HG03457 (cell line): Measurements from ENCODE around the gene KIF22.

Experiments
- ATAC-seq: cut with Tn5 transposase; IDR thresholded peaks from one replicate; pipeline ENCODE4 v1.9.1; 2021; ENCODE audit warnings: moderate number of reproducible peaks; ENCODE audit not compliant: unreplicated experiment

Gene KIF22

DNA sequence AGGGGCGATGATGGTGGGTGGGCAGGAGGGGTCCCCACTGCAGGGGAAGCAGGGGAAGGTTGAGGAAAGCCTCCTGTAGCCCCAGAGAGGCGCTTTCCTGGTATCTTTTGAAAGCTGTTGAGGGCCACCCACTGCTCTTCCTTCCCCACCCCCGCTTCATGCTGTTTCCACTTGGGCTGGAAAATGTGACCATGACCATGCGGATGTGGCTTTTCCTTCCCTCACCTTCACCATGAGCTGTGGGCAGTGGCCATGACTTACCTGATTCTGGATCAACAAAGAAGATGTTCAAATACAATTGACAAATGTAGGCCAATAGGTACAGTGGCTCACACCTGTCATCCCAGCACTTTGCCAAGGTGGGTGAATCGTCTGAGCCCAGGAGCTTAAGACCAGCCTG is 43.5 kb downstream of the KIF22 start:
- ATAC-seq, result no peak

DNA sequence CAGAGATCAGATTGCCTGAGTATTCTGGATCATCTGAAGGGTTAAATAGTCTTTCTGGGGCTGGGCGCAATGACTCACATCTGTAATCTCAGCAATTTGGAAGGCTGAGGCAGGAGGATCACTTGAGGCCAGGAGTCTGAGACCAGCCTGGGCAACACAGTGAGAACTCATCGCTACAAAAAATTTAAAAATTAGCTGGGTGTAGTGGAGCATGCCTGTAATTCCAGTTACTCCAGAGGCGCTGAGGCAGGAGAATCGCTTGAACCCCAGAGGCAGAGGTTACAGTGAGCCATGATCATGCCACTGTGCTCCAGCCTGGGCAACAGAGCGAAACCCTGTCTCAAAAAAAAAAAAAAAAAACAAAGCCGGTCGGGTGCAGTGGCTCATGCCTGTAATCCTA is 45.4 kb downstream of the KIF22 start:
- no peak for ATAC-seq

DNA sequence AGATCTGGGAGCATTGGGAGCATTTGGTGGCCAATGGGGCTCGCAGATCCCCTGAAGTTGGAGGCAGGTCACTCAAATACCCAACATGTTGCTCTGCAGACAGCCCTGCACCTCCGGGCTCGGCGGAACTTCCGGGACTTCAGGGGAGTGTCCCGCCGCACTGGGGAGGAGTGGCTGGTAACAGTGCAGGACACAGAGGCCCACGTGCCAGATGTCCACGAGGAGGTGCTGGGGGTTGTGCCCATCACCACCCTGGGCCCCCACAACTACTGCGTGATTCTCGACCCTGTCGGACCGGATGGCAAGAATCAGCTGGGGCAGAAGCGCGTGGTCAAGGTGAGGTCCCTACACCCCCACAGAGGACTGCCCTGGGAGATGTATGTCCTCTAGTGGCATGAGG is 46.1 kb downstream of the KIF22 start:
- ATAC-seq, result no peak

DNA sequence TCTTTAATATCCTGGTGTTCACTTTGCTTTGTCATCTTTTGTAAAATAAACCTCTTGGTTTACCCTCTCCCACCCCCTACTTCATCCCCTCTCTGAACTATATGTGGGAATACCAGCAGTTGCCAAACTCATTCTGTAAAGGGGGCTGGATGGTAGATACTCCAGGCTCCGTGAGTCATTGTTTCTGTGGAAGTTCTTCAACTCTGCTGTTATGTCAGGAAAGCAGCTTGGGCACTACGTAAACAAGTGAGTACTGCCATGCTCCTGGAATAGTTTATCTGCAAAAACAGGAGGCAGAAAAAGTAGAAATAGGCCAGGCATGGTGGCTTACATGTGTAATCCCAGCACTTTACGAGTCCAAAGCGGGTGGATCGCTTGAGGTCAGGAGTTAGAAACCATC is 47.3 kb downstream of the KIF22 start:
- ATAC-seq, result no peak

DNA sequence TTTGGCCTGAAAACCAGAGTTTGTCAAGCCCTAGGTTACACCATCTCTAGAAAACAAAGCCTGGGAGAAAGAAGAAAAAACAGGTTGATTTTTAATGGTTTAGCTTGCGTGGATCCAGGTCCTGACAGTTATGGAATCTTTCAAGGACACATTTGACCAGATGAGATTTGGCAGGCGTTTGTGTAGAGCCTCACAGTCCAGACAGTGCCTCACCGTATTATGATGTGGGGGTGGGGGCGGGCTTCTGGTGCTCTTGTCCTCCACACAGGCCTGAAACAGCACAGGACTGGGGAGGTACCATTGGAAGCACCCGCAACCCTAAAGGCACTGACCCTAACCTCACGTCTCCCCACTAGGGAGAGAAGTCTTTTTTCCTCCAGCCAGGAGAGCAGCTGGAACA is 49.3 kb downstream of the KIF22 start:
- no peak for ATAC-seq

DNA sequence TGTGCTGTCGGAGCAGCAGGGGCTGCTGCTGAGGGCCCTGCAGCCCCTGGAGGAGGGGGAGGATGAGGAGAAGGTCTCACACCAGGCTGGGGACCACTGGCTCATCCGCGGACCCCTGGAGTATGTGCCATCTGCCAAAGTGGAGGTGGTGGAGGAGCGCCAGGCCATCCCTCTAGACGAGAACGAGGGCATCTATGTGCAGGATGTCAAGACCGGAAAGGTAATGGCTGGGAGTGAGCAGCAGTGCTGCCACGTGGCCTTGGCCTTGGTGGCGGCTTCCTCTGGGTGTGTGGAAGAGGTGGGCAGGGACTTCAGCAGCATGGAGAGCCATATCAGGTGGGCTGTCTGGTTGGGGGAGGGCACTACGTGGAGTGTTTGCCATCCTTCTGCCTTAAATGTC is 49.7 kb downstream of the KIF22 start:
- no peak for ATAC-seq

DNA sequence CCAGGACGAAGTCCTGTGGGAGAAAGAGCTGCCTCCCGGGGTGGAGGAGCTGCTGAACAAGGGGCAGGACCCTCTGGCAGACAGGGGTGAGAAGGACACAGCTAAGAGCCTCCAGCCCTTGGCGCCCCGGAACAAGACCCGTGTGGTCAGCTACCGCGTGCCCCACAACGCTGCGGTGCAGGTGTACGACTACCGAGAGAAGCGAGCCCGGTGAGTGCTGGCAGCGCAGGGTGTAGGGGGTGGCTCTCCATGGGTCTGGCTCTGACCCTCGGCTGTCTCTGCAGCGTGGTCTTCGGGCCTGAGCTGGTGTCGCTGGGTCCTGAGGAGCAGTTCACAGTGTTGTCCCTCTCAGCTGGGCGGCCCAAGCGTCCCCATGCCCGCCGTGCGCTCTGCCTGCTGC is 51.1 kb downstream of the KIF22 start:
- ATAC-seq, result no peak

DNA sequence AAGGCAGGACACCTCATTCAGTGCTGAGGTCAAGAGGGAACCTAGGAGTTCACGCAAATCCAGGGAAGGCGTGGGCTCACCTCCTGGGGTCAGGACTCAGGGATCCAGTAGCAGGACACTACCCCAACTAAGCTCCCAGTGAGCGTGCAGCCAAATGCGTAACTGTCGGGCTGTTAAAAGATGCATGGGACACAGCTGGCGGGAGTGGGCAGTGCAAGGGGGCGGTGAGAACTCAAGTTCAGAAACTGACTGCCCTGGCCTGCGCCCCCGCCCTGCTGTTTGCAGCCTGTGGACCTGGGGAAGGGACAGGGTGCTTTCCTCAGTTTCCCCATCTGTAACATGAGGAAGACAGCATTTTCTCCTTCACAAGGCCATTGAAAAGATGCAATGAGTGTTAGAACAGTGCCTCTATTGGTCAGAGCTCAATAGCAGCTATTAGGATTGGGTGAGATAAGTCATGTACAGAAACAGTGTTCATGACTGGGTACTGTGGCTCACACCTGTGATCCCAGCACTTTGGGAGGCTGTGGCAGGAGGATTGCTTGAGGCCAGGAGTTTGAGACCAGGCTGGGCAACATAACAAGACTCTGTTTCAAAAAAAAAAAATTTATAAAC is 52.3 kb downstream of the KIF22 start:
- no peak for ATAC-seq

DNA sequence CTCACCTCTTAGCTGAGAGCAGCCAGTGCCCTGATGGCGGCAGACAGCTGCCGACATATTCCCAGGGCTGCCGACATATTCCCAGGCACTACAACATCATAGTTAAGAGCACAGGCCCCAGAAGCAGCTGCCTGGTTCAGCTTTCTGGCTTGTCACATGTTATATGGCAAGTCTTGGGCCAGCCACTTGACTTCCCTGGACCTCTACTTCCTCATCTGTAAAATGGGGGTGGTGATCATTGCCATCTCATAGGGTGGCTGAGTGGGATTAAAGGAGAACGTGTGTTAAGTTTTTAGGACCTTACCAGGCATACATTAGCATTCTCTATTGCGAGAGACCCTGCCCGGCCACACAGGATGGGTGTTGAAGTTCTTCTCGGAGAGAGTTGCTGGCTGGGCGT is 53.4 kb downstream of the KIF22 start:
- no peak for ATAC-seq

DNA sequence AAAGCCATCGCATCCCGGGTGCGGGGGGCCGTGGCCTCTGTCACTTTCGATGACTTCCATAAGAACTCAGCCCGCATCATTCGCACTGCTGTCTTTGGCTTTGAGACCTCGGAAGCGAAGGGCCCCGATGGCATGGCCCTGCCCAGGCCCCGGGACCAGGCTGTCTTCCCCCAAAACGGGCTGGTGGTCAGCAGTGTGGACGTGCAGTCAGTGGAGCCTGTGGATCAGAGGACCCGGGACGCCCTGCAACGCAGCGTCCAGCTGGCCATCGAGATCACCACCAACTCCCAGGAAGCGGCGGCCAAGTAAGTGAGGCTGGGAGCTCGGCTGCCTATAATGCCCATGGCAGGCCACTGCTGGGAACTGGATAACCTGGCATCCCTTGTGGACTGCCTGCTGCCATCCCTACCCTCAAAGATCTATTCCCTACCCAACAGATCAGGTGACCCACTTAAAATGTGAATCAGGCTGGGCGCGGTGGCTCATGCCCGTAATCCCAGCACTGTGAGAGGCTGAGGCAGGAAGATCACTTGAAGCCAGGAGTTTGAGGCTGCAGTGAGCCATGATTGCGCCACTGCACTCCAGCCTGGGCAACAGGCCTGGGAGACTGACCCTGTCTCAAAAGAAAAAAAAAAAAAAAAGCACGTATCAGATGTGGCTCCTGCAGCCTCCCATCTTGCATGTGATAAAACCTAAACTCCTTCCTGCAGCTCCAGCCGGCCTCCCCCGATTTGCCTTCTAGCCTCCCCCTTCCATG is 54.2 kb downstream of the KIF22 start:
- ATAC-seq, result no peak

DNA sequence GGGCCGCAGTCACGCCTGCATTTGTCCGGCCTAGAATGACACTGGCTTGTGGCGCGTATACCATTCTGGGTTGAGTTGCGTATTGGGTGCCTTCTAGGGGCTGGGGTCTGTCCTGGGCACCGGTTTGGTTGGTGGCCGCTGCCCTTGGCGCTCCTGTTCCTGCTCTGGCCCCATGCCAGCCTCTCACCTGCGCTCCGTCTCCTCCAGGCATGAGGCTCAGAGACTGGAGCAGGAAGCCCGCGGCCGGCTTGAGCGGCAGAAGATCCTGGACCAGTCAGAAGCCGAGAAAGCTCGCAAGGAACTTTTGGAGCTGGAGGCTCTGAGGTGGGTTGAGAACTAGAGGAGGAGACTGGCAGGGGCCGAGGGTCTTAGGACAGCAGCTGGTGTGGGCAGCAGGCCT is 55.1 kb downstream of the KIF22 start:
- no peak for ATAC-seq

DNA sequence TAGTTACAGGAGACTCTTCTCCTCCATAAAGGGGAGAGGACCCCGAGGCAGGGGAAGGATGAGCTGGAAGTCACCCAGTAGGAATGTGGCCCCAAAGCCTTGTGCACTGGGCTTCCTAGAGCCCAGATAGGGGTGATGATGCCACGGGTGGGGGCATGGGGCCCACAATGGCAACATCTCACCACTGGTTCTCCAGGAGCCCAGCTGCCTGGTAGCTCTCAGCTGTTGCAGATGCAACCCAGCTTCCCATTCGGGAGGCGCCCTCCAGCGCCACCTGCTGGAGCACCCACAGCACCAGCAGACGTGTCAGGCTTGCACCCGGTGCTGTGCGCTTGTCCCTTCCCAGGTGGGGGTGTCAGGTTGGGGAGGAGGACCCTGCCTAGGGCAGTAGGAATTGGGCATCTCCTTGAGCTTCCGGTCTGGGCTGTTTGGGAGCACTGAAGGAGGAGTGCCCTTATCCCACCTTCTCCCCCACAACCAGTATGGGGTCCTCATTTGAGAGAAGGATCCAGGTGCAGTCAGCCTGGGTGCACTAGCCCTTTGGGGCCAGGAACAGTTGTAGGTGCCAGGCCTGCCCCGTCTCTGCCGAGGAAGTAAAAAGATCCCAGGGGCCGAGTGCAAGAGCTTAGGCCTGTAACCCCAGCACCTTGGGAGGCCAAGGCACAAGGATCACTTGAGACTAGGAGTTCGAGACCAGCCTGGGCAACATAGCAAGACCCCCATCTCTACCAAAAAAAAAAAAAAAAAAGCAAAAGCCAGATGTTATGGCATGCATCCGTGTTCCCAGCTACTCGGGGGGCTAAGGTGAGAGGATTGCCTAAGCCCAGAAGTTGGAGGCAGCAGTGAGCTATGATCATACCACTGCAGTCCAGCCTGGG is 58.1 kb downstream of the KIF22 start:
- ATAC-seq, result no peak

DNA sequence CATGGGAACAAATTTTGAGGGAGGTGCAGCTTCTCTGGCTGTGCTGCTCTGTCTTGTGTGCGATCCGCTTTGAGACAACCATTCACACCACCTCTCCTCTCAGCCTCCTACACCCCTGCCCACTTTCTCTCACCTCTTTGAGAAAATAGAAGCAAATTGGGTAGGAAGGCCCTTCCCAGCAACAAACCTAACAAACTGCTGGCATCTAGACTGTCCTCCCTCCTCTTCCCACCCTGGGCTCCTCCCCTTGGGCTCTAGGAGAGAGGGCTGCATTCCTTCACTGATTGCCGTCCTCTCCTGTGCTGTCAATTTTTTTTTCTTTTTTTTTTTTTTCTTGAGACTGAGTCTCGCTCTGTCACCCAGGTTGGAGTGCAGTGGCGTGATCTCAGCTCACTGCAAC is 59.0 kb downstream of the KIF22 start:
- ATAC-seq, result no peak

DNA sequence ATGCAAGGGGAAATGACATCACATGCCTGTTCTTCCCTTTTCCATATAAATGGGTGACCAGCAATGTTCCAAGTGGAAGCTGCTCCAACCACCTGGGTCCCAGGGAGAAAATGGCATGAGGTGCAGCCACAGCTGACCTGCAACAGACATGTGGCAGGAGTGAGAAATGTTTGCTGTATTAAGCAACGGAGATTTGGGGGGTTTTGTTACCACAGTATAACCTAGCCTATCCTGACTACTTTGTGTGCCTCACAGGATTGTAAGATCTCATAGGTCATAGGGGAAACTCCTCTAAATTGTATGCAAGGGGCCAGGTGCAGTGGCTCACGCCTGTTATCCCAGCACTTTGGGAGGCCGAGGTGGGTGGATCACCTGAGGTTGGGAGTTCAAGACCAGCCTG is 60.4 kb downstream of the KIF22 start:
- ATAC-seq, result no peak

DNA sequence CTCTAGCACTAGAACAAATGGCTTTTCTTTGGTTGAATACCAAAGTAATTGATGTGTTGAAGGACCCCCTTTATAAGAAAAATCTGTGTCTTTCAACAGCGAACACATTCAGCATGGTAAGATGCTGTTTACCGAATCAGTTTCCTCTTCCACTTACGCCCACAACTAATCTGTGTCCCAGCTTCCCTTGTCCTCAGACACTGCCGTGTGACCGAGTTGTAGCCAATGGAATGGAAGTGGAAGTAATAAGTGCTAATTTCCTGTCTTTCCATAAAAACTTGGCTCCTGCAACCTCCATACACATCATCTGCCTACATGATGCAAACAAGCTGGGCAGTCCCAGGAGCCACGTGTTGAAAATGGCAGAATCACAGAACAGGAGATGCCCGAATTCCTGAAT is 62.1 kb downstream of the KIF22 start:
- ATAC-seq, result no peak

DNA sequence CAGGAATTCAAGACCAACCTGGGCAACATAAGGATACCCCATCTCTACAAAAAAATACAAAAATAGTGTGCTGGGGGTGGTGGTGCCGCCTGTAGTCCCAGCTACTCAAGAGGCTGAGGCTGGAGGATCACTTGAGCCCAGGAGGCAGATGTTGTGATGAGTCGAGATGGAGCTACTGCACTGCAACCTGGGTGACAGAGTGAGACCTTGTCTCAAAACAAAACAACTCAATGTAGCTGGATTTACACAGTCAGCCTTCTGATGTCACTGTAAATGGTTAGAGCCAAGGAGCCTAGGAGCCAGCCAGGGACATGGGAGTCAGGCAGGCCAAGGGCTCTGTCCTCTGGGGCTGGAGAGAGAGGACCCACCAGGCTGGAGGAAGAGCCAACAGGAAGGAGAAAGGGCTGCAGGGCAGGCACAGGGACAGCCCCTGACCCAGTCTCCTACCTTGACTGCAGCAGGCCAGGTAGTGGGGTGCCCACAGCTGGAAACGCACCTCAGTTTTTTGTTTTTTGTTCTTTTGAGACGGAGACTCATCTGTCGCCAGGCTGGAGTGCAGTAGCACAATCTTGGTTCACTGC is 64.1 kb downstream of the KIF22 start:
- ATAC-seq, result no peak
